Testis (tissue), 2 donors: ENCODE results near the gene PIP4K2A.

Experiments used
- CTCF ChIP-seq, 3 experiments: fragments of 450-650 bp in 2 of 3; fragments of 200-600 bp in 1 of 3; sonication (generic) in 1 of 3; IDR thresholded peaks; one replicate each; pipeline ENCODE4 v1.5.1; 2016 to 2019; ENCODE audit warnings: antibody characterized with exemption in 3 of 3, mild to moderate bottlenecking in 2 of 3, moderate library complexity in 1 of 3
- POLR2A ChIP-seq: fragments of 450-650 bp; IDR thresholded peaks from one replicate; pipeline ENCODE4 v1.6.1; 2017; ENCODE audit warnings: antibody characterized with exemption, mild to moderate bottlenecking, moderate library complexity

- no peak for TF ChIP-seq CTCF (IDR thresholded peaks at IDR 0.05)
- TF ChIP-seq POLR2A, result no peak
These were observed 23.2 kb upstream of the PIP4K2A start for GRCh38 chr10:22737587-22737986.
